Stimulated activated CD4-positive, alpha-beta T cell treated with anti-CD3 and anti-CD28 coated beads, TNF-alpha, amount 100 ng/mL, for 24 hours (primary cell): ENCODE data around the gene ANKRD13B.

Source experiments
- DNase-seq, 3 experiments: peaks; one replicate each; pipeline ENCODE4 v3.0.0-alpha.2; 2020; ENCODE audit warnings: low read depth in 3 of 3

ANKRD13B gene

GRCh38 chr17:29581583-29582253 lies 11.2 kb upstream of the ANKRD13B start:
- DNase-seq = no peak

DNA sequence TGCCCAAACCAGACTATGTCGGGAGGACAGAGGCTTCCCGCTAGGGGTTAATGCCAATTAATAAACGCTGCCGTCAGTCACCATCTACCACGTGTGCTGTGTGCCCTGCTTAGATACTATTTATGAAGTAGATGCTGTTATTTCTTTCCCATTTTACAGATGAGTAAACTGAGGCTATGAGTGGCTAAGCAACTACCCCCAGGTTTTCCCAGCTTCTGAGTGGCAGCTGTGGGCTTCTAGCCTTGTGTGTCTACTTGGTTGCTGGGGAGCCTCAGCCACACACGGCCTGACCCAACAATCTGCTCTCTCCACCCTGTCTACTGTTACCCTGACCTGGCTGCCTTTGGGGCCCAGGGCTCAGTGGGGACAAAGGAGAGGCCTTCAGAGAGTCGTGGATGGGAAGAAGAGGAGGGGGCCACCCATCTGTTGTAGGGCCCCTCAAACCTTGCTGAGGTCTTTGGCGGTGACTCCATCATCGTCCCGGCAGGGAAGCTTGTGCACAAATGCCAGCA lies 10.6 kb upstream of the ANKRD13B start:
- no peak for DNase-seq

- no peak for DNase-seq
Observed at GRCh38 chr17:29582772-29583171, 10.2 kb upstream of the ANKRD13B start.

DNA sequence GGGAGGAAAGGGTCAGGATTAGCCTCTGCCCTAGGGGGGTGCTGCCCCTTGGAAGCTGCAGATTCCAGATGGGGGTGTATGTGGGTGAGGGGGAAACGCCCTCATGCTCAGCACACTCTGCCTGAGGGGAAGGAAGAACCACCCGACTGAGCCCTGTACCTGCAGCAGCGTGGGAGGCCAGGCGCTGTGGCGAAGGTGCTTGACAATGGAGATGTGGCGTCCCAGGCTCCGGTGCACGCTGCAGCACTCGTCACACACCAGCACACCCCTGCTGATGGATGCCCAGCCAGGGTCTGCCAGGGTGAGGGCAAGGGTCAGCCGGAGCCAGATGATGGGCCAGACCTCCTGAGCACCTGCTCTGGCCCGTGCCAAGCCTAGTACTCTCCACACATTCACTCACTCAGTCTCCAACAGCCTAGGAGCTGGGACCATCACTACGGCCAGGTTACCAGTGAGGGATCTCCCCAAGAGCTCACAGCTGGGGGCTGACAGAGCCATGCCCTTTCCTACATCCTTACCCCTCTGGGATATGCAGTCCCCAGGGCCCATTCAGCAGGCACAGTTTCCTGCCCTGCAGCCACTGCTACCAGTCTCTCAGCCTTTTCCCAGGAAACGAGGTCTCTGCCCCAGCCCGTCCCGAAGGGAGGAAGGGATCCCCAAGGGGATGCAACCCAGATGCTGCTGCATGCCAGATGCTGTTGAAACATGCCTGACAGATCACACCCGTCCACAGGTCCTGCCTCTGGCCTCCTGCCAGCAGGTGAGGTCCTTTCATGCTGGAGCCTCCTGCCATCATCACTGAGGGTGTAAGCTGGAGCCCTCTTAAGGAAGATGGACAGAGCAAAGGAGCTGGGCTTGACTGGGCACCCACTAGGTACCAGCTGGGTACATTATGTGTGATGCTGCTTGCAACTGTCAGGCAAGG lies 9.3 kb upstream of the ANKRD13B start:
- no peak for DNase-seq

DNA sequence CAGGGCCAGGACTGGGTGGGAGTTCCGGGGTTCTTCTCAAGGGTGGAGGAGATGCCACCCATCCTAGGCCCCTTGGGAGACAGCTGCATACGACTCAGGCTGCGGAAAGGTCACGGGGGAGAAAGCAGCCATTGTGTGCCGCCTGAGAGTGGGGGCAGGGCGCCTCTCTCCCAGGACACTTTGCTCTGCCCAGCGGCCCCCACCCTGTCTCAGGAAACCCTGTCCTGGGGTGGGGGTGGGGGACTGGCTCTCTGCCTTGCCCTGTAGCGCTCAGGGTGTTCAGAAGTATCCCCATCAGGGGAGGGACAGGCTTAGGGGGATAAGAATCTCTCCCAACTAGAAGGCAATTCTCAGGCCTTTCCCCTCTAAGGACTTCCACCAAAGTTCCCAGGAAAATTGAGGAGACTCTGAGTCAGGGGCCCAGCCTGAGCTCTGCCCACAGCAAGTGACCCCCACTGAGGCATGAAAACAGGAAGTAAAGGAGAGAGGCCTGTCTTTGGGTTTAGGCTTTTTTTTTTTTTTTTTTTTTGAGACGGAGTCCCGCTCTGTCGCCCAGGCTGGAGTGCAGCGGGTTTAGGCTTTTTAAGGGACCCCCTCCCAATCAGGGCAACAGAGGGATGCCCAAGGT lies 8.4 kb upstream of the ANKRD13B start:
- DNase-seq = no peak

DNA sequence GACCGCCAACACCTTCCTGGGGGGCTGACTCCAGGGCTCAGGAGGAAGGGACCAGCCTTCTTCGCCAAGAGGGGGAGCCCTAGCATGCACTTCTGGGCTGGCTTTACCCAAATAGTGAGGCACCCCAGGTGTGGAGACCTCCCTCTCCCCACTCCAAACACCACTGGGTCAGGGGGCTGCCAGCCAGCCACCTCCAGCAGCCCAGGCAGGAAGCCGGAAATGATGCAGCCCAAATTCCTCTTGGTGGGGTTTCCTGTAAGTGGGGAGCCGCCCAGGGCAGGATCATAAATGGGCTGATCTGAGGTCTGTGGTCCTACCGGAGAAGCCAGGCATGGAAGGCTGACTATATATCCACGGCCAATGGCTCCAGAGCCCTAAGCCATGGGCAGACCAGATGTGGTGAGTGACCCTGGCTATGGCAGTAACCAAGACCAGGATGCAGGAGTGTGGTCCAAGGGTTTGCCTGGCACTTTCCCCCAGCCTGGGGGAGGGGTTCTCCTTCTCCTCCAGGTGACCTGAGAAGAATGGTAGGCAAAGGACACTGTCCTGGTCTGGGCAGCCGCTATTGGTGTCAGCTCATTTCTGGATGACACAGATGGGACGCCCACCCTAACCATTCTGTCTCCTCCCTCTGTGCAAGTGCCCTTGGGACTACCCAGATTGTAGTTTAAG lies 7.7 kb upstream of the ANKRD13B start:
- no peak for DNase-seq

DNA sequence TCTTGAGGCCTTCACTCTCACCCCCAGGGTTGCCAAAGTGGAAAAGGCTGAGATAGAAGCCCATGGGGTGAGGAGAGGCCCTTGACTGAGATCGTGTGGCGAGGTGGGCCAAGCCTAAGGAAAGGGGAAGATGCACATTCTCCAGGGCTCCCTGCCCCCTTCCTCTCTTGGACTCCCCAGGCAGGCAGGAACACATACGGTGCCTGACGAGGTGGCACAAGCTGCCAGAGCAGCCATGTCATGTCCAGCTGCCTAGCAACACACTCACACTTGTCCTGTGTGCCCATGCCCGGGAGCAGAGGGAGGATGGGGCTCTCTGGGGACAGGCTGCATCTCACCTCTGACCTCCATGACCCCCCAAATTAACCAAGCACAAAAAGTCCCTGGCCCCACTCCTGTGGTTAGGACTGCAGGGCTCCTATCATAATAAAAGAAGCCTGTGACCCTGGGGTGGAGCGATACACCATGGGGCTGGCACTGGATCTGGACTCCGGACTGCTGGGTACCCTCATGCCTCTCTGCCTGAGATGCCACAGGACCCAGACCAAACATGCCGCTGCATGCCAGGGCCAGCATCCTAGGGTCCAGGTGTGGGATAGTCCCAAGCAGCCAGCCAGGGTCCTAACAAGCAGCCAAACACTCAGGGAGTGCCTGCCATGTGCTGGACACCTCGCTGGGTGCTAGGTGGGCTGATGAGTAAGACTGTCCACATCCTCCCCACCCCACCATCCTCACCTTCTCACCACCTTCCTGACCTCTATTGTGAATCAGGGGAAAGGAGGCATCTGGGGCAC lies 6.1 kb upstream of the ANKRD13B start:
- DNase-seq = no peak

DNA sequence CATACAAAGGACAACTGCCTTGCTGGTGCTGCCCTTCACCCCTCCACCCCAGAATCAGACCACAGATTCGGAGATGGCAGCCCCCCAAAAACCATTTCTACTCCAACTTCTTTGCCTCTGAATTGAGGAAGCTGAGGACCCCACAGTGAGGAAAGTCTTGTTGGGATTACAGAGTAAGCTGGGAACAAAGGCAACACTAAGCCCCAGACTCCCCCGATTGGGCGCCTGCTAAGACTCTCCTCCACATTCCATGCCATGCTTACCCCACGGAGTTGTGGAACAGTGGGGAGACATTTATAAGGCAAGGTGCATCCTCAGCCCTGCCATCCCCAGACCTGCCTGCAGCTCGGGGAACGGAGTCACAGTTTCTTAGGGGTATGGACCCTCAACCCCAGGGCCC lies 5.3 kb upstream of the ANKRD13B start:
- no peak for DNase-seq

DNA sequence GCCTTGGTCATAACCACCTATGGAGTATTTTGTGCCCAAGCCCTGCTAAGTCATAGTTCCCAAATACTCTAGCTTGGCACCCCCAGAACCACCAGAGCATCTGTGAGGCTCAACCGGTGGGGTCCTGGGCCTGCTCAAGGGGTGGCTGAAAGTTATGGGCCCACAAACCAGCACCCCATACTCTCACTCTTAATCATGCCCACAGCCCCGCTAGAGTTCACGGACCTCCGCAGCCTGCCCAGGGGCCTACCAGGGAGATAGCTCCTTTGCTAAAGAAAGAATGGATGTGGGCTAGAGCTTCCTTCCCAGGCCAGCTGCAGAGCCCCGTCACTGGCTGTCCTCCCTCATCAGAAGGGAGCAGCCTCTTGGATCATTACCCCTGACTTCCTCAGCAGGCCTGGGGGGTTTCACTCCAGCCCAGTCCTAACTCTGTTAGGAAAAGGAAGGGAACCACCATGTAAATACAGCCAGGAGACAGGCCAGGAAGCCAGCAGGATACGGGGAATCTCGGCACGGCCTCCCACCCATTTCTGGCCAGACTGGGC lies 4.8 kb upstream of the ANKRD13B start:
- no peak for DNase-seq

GRCh38 chr17:29588562-29589411 lies 4.1 kb upstream of the ANKRD13B start:
- DNase-seq = peak in 1 of 3 experiments; percentile 54

DNA sequence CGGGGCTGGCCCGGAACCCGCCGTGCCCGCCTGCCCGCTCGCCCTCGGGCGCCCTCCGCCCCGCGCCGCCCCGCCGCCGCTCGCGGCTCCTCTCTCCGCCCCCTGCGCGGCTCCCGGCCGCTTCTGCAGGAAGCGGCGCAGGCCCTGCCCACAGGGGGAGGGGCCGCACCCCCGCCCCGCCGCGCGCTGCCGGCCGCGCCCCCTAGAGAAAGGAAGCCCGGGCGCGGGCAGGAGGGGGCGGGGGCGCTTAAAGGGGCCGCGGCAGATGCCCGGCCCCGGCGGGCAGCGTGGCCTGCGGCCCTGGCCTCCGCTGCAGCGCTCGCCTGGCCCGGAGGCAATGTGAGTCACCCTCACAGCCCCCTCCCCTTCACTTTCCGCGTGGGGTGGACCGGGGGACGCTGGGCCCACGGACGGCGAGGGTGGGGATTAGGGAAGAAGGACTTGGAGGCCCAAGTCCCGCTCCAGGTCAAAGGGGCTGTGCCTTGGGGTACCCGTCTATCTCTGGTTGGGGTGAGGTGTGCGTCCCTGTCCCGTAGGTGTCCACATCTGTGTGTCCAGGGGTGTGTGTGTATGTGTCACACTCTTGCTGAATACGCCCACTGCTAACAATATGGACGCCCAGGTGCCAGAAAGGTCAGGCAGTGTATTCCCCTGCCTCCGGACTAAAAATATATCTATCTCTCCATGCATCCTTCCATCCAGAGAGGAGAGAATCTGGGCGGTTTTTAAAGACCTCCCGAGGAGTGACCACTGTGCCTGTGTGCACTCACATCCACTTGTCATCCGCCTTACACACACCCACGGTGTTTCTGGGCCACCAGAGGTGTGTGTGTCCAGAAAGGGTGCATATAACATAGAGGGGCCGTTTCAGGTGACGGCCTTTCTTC lies 3.2 kb upstream of the ANKRD13B start, which contains the start of gene GIT1:
Gene GIT1 (minus strand): TSS at position 125 of the 887 bp plus-strand sequence. CDS start 270 bp downstream, outside the sequence.
- peak; percentile 59 to 82 (median 67) for DNase-seq

- DNase-seq = no peak
Observed at GRCh38 chr17:29590411-29591145, 2.4 kb upstream of the ANKRD13B start.

GRCh38 chr17:29591146-29591736 lies 1.7 kb upstream of the ANKRD13B start:
- DNase-seq = peak in 1 of 3 experiments; percentile 52

DNA sequence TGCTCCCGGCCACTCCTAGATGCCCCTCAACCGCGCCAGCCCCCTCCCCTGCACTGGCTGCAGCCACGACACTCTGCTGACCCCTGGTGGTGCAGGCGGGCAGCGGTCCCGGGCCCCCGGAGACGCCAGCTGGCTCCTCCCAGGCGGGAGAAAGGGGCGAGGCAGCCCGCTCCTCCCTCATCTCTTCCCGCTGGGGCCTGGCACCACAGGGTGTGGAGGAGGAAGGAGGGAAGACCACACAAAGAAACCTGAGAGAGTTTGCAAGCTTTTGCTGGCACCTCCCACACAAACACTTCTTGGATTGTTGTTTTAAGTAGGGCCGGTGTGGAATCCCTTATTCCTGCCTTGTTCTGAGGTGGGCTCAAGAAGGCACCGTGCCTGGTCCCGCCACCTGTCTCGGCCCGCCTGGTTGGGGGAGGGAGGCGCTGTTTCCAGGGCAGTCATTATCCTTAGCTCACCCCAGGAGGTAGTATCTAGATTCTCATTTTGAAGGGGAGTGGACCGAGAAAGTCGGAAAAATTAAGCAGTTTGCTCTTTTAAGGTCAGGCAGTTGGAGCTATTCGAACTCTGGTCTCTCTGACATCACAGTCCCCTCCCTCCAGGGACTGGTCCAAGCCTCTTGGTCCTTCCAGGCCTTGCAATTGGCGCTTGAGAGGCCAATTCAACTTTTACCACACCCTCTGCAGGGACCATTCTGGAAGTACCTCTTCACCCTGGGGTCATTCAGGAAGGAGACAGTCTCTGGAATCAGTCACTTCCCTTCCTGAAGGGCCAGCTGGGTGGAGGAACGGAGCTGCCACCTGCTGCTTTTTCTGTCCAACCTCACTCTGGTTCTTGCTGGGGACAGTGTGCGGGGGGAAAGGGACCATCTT lies 959 bp upstream of the ANKRD13B start:
- DNase-seq = peak; percentile 68 to 84 (median 69)

- no peak for DNase-seq
Observed at GRCh38 chr17:29593591-29594518, 923 bp downstream of the ANKRD13B start.
